Measurements from ENCODE around the gene SLC38A5.

DNA sequence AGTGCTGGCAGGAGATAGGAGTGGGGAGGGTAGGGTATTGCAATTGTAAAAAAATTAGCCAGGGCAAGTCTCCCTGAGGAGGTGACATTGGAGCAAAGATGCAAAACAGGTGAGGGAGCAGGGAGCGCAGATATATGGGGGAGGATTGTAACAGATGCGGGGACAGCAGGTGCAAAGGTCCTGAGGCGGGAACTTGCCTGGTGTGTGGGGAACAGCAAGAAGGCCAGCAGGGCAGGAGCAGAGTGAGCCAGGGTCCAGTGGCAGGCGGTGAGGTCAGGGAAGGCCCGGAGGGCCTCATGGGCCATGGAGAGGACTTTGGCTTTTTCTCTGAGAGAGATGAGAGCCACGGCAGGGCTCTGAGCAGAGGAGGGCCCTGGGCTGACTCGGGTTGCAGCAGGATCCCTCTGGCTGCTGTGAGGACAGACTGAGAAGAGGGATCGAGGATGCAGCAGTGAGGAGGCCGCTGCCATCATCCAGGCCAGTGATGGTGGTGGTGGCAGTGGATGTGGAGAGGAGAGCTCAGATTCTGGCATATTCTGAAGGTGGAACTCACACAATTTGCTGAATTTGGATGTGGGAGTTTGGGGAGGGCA is 44.9 kb upstream of the SLC38A5 start:
- TF ChIP-seq, protein P1, sequence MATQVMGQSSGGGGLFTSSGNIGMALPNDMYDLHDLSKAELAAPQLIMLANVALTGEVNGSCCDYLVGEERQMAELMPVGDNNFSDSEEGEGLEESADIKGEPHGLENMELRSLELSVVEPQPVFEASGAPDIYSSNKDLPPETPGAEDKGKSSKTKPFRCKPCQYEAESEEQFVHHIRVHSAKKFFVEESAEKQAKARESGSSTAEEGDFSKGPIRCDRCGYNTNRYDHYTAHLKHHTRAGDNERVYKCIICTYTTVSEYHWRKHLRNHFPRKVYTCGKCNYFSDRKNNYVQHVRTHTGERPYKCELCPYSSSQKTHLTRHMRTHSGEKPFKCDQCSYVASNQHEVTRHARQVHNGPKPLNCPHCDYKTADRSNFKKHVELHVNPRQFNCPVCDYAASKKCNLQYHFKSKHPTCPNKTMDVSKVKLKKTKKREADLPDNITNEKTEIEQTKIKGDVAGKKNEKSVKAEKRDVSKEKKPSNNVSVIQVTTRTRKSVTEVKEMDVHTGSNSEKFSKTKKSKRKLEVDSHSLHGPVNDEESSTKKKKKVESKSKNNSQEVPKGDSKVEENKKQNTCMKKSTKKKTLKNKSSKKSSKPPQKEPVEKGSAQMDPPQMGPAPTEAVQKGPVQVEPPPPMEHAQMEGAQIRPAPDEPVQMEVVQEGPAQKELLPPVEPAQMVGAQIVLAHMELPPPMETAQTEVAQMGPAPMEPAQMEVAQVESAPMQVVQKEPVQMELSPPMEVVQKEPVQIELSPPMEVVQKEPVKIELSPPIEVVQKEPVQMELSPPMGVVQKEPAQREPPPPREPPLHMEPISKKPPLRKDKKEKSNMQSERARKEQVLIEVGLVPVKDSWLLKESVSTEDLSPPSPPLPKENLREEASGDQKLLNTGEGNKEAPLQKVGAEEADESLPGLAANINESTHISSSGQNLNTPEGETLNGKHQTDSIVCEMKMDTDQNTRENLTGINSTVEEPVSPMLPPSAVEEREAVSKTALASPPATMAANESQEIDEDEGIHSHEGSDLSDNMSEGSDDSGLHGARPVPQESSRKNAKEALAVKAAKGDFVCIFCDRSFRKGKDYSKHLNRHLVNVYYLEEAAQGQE (IDR thresholded peaks at IDR 0.05; ENCODE audit: unreplicated experiment) = no peak
- TF ChIP-seq, protein P2, sequence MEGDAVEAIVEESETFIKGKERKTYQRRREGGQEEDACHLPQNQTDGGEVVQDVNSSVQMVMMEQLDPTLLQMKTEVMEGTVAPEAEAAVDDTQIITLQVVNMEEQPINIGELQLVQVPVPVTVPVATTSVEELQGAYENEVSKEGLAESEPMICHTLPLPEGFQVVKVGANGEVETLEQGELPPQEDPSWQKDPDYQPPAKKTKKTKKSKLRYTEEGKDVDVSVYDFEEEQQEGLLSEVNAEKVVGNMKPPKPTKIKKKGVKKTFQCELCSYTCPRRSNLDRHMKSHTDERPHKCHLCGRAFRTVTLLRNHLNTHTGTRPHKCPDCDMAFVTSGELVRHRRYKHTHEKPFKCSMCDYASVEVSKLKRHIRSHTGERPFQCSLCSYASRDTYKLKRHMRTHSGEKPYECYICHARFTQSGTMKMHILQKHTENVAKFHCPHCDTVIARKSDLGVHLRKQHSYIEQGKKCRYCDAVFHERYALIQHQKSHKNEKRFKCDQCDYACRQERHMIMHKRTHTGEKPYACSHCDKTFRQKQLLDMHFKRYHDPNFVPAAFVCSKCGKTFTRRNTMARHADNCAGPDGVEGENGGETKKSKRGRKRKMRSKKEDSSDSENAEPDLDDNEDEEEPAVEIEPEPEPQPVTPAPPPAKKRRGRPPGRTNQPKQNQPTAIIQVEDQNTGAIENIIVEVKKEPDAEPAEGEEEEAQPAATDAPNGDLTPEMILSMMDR (conservative IDR thresholded peaks at IDR 0.05; ENCODE audit: low read depth in 2 of 2) = no peak
- TF ChIP-seq EZH2phosphoT487 (IDR thresholded peaks at IDR 0.05; ENCODE audit: unreplicated experiment) = no peak
